DOHH2 (cell line): ENCODE results near the gene ZNF79.

Source experiments
- H3F3A ChIP-seq: fragments of 200-600 bp; sonication (generic), shearing (Covaris generic); 2 replicates; pipeline ENCODE4 v1.6.0; 2016; ENCODE audit warnings: antibody characterized with exemption, mild to moderate bottlenecking; ENCODE audit not compliant: control insufficient read depth, insufficient read depth
- H3K27ac ChIP-seq: fragments of 200-600 bp; sonication (generic); 2 replicates; pipeline ENCODE4 v1.5.1; 2014; ENCODE audit warnings: low read depth, mild to moderate bottlenecking, low read length, moderate library complexity
- H3K27me3 ChIP-seq: fragments of 200-600 bp; sonication (generic); 2 replicates; pipeline ENCODE4 v1.6.1; 2014; ENCODE audit warnings: mild to moderate bottlenecking, low read length, mixed read lengths; ENCODE audit not compliant: control insufficient read depth
- H3K36me3 ChIP-seq: fragments of 200-600 bp; sonication (generic); 2 replicates; pipeline ENCODE4 v1.6.1; 2014; ENCODE audit warnings: mild to moderate bottlenecking, low read length, moderate library complexity, mixed read lengths; ENCODE audit not compliant: control insufficient read depth
- H3K4me1 ChIP-seq: fragments of 200-600 bp; sonication (generic); 2 replicates; pipeline ENCODE4 v1.6.1; 2014; ENCODE audit warnings: mild to moderate bottlenecking, low read length, mixed read lengths; ENCODE audit not compliant: control insufficient read depth
- H3K4me2 ChIP-seq: fragments of 200-600 bp; sonication (generic); 2 replicates; pipeline ENCODE4 v1.6.0; 2014; ENCODE audit warnings: mild to moderate bottlenecking, low read length, moderate library complexity
- H3K4me3 ChIP-seq: fragments of 200-600 bp; sonication (generic); 2 replicates; pipeline ENCODE4 v1.5.1; 2014; ENCODE audit warnings: mild to moderate bottlenecking, low read length, mixed read lengths
- H3K79me2 ChIP-seq: fragments of 200-600 bp; sonication (generic); 2 replicates; pipeline ENCODE4 v1.6.1; 2014; ENCODE audit warnings: mild to moderate bottlenecking, low read length, mixed read lengths; ENCODE audit not compliant: control insufficient read depth
- H3K9me2 ChIP-seq: fragments of 200-600 bp; sonication (generic); replicated peaks from 2 replicates; pipeline ENCODE4 v1.6.1; 2014; ENCODE audit warnings: mild to moderate bottlenecking, low read length, mixed read lengths; ENCODE audit not compliant: control insufficient read depth
- H3K9me3 ChIP-seq: fragments of 200-600 bp; sonication (generic); 2 replicates; pipeline ENCODE4 v1.6.1; 2014; ENCODE audit warnings: antibody characterized with exemption, low read length, mixed read lengths; ENCODE audit not compliant: control insufficient read depth, insufficient read depth
- H4K20me1 ChIP-seq: fragments of 200-600 bp; sonication (generic); 2 replicates; pipeline ENCODE4 v1.6.0; 2014; ENCODE audit warnings: low read depth, mild to moderate bottlenecking, antibody characterized with exemption, low read length, moderate library complexity; ENCODE audit not compliant: control insufficient read depth, insufficient read depth
- CTCF ChIP-seq: fragments of 200-600 bp; sonication (generic); IDR thresholded peaks from one replicate; pipeline ENCODE4 v1.5.1; 2014; ENCODE audit warnings: antibody characterized with exemption, mild to moderate bottlenecking, low read depth, low read length; ENCODE audit not compliant: poor library complexity, severe bottlenecking
- EZH2phosphoT487 ChIP-seq: fragments of 200-600 bp; sonication (generic); IDR thresholded peaks from 2 replicates; pipeline ENCODE4 v1.6.1; 2017; ENCODE audit warnings: borderline replicate concordance, mild to moderate bottlenecking, antibody characterized with exemption, low read length, moderate library complexity, mixed read lengths

The ZNF79 gene

GRCh38 chr9:127386981-127387380 is 37.2 kb upstream of the ZNF79 start:
- H3K79me2 ChIP-seq: no peaks in the 10 kb centered on the region
- H3K9me2 ChIP-seq: no peaks in the 10 kb centered on the region
- 0 out of 2 replicates have a peak, but pooled peaks cover 6% of the 10 kb centered on the region for H3K27me3 ChIP-seq
- TF ChIP-seq EZH2phosphoT487 (no peak), CTCF (no peak)
- H3K4me2 ChIP-seq: no peak overlapping the region
- no peaks in the 10 kb centered on the region for H3K36me3 ChIP-seq
- no peaks in the 10 kb centered on the region for H3K4me1 ChIP-seq
- no peaks in the 10 kb centered on the region for H3F3A ChIP-seq
- no peaks in the 10 kb centered on the region for H4K20me1 ChIP-seq
- no peak overlapping the region for H3K27ac ChIP-seq
- H3K4me3 ChIP-seq: no peak overlapping the region
- H3K9me3 ChIP-seq: no peaks in the 10 kb centered on the region

GRCh38 chr9:127388037-127388855 is 35.9 kb upstream of the ZNF79 start:
- no peaks in the 10 kb centered on the region for H3K4me1 ChIP-seq
- no peaks in the 10 kb centered on the region for H3F3A ChIP-seq
- H4K20me1 ChIP-seq: no peaks in the 10 kb centered on the region
- H3K4me2 ChIP-seq: no peak overlapping the region
- no peaks in the 10 kb centered on the region for H3K9me2 ChIP-seq
- H3K4me3 ChIP-seq: no peak overlapping the region
- H3K79me2 ChIP-seq: no peaks in the 10 kb centered on the region
- H3K9me3 ChIP-seq: no peaks in the 10 kb centered on the region
- H3K27me3 ChIP-seq: 0 out of 2 replicates have a peak, but pooled peaks cover 6% of the 10 kb centered on the region
- no peak for TF ChIP-seq EZH2phosphoT487
- no peak for TF ChIP-seq CTCF
- H3K27ac ChIP-seq: no peak overlapping the region
- no peaks in the 10 kb centered on the region for H3K36me3 ChIP-seq

GRCh38 chr9:127388856-127389238 is 35.3 kb upstream of the ZNF79 start:
- Histone ChIP-seq H3K79me2 (no peaks in the 10 kb centered on the region), H3K4me2 (no peak overlapping the region), H3K27me3 (0 out of 2 replicates have a peak, but pooled peaks cover 6% of the 10 kb centered on the region), H3K9me3 (no peaks in the 10 kb centered on the region), H3K9me2 (no peaks in the 10 kb centered on the region), H3K36me3 (no peaks in the 10 kb centered on the region), H3K4me1 (no peaks in the 10 kb centered on the region), H3F3A (no peaks in the 10 kb centered on the region), H4K20me1 (no peaks in the 10 kb centered on the region), H3K4me3 (no peak overlapping the region), H3K27ac (no peak overlapping the region)
- TF ChIP-seq EZH2phosphoT487 (no peak), CTCF (no peak)
